ENCODE measurements around the gene MLLT3.

Gene MLLT3

DNA sequence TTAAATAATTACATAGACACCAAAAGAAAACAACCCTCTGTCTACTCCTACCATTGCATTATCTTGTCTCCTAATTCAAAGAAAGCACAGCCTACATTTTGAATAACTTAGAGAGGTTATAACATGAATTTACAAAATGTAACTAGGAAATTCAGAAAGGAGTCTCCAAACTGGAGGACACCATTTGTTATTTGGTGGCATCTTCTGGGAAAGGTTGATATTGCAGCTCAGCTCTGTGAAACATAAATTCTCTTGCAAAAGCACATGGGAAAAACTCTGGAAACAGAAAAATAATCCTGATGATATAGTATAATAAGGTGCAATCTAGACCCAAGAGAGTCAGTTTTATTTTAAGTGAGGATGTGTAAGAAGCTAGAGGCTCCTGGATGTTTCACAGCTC is 215.3 kb downstream of the MLLT3 start:
- DNase-seq: no peak

DNA sequence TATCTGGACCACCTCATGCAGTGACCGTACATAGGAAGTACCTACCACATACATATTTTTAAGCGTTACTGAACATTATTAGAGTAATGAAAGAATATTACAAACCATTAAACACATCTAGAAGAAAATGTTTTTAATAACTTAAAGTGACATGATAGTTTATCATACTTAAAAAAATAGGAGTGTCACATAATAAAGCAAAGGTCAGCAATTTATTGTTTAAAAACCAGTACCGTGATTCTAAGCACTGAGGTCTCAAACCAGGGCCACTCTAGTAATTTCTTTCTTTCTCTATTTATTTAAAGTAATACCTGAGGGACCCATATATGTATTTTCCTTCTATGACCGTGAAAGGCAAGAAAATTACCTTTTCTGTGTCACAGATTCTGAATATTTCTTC is 216.0 kb downstream of the MLLT3 start:
- DNase-seq: no peak

DNA sequence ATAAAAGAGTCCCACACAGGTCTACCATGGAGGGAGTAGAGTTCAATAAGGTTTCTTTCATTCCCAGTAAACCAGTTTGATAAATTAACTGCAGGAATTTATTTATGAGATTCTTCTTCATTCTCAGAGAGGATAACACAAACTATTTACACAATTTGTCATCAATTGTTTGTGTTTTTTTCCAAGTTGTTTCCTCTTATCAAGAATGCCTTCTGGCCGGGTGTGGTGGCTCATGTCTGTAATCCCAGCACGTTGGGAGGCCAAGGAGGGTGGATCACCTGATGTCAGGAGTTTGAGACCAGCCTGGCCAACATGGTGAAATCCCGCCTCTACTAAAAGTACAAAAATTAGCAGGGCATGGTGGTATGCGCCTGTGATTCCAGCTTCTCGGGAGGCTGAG is 216.7 kb downstream of the MLLT3 start:
- DNase-seq: no peak

DNA sequence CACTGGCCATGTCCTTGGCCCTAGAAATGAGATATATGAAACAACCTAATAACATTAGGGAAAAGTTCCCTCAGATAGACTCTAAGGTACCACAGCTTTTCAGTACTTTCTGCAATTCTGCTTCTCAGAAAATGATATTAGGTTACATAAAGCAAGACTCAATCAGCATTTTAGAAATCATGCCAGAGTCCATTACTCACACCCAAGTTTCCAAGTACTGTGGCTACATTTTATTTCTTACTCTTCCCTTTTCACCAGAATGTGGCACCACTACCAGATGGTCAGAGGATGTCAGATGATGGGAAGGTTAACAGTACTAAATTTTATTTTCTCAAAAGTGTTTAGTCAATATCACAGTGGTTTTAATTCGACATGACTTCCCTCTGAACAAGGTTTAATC is 217.2 kb downstream of the MLLT3 start:
- no peak for DNase-seq

DNA sequence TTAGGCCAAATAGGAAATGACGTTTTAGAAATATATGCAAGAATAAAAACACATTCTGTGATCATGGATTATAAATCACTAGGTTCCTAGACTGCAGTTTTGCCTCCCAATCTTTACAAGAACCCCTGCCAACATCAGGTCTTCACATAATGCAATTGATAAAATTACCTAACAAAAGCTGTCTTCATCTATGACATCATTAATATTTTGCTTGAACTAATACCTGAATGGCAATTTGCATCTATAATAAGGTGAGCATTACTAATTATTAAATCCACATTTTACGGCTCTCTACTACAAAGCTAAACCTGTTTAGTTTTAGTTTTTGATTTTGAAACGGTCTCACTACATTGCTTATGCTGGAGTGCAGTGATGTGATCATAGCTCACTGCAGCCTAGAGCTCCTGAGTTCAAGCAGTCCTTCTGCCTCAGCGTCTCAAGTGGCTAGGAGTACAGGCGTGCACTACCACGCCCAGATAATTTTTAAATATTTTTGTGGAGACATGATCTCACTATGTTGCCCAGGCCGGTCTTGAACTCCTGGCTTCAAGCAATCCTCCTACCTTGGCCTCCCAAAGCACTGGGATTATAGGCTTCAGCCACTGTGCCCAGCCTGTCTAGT is 218.0 kb downstream of the MLLT3 start:
- DNase-seq: no peak

DNA sequence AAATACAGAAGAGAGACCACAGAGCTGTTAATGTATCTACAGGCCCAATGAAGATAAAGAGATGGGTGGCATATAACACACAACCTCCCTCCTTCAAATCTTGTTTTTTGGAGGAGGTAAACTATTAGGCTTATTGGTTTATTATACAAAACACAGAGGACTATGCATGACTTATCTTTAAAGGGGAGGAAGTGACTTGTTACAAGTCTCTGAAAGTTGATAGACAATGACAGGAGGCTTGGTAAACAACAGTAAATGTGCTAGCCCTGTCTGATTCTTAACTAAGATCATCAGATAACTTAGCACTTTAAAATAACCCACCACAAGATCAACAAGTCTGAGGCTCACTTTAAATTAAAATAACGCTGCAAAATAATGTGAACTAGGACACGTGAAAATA is 219.0 kb downstream of the MLLT3 start:
- DNase-seq: no peak

DNA sequence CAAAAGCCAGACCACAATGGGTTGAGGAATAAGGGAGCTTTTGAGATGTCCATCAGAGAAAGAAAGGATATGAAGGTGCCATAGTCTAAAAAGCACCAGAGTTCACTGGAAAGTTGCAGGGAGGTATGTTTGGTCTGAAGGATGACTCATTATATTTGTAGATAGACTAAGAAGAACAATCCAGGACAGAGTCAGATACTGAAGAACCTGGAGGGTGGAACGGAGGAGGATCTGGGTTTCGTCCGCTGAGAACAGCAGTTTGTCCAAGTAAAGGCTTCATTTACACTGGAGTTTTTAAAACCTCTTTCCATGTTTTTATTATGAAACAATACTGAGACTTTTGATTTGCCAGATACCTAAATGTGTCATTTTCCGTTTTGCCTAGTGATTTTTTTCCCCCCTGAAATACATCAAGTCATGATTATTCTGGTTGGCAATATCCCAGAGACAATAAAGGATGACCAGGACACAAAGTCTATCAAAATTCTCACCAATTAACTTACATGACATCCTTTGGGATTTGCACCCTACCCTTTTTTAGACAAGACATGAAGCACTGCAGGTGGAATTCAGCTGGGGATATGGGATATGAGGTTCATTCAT is 219.9 kb downstream of the MLLT3 start:
- no peak for DNase-seq

DNA sequence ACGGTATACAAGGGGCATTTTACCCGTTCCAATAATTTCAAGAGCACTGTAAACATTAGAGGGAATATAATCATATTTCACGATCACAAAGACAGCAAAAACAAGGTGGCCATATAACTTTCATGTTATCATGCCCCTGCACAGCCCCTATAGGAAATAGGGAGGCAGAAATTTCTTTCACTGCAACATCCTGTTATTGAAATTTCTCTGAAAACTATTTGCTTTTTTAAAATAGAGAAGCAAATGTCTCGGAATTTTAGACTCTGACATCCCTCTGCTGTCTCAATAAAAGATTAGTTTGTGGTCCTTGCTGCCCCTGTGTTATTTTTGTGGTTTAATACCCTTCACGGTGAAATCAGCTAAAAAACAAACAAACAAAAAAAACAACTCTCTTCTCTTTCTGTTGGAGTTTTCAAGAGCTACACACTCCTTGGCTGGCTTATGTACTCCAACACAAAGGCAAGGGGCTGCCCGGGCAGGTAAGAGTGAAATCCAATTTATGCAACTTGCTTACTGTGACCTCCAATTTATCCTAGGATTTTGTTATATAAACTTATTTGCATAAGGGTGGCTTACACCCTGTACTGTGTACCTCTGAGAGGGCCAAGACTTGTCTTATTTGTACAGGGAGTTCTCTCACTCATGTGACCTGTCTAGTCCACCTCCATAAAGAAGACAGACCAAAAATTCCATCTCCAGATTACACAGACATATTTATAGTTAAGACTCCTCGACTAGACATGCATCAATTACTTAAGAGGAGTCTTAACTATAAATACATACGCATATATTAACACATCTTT is 223.6 kb downstream of the MLLT3 start:
- no peak for DNase-seq

DNA sequence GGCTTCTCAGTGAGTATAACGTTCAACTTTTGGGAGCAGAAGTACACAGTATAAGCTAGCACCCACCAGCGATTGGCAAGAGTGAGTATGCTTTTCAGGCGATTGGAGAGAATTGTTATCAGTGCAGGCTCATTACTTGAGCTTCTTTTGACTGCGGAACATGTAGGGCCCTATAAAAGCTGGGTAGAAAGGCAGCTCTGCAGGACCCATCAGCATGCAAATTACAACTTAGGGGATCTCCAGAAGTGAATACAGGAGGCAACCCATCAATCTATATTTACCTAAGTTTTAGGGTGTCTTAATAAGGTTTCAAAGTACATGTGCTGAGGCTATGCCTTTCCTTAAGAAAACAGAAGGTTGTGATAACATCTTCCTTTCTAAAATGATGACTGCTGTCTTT is 225.0 kb downstream of the MLLT3 start:
- no peak for DNase-seq

DNA sequence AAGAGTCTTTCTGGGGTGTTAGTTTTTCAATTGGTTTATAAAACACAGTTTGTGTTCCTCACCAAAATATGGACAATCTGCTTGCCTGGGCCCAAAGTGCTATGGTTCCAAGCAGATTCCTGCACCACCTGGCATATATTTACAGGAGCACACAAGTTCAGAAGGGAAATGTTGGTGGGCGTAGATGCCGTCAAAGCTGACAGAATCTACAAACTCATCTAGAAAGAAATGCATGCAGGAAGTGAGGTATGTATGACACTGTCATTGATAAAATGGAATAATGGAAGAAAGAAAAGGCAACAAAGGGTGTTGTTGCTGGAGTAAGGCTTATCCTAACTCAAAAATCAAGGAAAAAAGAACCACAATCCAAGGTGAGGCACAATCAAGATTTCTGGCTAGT is 225.8 kb downstream of the MLLT3 start:
- DNase-seq: no peak

DNA sequence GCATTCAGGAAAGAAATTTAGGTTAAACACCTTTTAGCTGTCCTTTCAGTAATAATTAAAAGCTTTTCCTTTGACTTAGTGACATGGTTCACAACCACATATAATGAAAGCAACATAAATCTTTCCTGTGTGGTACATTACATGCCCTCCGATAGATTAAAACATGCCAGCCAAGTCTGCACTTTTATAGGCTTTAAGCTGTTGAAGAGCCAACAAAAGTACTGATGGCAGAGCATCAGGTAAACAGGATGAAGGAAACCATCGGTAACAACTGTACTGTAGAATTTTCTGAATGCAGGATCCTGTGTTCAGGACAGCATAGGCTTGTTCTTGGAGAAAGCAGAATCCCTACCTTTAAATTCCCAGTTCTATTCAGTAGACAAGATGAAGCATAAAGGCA is 226.6 kb downstream of the MLLT3 start:
- peak; percentile 16 for DNase-seq

DNA sequence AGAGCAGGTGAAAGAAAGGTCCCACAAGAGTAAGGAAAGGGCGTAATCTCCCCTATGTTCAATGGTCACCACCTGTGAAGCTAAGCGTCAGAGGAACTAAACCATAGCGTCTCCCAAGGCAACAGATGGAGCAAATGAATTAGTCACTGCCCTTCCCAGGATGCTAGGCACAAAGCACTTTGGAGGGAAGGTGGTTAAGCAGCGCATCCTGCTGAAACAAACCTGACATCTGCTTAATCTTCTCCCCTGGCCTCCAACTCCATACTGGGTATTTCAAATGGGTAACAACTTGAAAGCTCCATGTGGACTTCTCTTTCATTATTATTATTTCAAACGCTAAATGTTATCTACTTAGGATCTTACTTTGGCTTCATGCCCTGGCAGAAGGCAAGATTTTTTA is 227.3 kb downstream of the MLLT3 start:
- no peak for DNase-seq

DNA sequence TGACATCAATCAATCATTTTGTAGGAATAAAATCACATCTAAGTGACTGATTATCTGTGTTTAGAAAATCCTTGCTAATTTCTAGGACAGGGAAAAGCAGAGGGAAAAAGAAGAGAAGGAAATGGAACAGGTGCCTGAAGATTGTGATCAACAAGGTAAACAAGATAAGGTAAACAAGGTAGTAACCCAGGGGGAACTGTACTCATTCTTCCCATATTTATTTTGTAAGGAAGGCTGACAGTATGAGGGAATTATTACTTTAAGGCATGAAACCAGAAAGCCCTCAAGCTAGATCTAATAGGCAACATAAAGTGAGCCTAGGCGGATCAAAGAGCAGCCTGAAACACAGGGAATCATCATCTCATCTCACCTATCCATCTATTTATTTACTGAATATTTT is 231.1 kb downstream of the MLLT3 start:
- DNase-seq: no peak

DNA sequence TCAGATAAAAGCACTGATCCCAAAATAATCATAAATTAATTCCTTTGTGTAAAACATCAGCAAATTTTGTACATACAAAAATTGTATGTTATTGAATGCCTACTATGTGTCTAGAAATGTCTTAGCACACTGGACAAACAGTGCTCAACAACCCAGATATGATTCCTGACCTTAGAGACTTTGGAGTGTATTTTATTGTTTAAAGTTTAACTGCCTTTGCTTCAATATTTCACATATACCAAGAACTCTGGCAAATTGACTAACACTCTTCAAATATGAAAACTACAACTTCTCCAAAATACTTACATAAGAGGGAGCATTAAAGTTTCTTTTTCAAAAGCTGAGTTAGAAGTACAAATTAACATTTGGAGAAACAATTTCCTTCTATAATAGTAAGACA is 231.9 kb downstream of the MLLT3 start:
- DNase-seq: no peak

DNA sequence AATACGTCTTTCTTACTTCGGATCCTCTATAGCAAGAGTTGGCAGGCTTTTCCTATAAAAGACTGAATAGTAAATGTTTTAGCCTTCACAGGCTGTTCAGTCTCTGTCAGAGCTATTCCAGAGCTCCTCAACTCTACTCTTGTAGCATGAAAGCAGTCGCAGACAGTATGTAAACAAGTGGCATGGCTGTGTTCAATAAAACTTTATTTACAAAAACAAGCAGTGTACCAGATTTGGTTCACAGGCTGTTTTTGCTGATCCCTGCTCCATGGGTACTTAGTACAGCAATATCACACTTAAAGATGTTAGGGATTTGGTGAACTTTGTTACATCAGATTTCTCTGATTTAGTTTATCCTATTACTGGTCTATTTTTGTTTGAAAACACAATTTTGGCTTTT is 235.2 kb downstream of the MLLT3 start:
- no peak for DNase-seq

DNA sequence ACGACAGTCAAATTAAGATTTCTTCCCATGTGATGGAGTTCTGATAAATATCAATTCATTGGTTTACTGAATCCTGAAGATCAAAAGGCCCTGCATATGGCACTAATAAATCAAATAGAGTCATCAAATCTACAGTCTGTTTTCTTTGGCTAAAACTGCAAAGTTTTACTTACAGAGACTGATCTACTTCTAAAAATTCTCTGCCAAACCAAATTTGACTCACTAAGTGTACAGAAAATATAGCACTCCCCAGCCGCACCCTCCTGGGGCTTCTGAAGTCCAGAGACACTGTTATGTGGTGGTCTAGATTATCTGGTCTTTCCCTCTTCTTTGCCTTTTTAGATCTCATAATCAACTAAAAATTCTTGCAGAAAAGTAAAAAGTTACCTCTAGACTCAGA is 237.7 kb downstream of the MLLT3 start:
- no peak for DNase-seq

DNA sequence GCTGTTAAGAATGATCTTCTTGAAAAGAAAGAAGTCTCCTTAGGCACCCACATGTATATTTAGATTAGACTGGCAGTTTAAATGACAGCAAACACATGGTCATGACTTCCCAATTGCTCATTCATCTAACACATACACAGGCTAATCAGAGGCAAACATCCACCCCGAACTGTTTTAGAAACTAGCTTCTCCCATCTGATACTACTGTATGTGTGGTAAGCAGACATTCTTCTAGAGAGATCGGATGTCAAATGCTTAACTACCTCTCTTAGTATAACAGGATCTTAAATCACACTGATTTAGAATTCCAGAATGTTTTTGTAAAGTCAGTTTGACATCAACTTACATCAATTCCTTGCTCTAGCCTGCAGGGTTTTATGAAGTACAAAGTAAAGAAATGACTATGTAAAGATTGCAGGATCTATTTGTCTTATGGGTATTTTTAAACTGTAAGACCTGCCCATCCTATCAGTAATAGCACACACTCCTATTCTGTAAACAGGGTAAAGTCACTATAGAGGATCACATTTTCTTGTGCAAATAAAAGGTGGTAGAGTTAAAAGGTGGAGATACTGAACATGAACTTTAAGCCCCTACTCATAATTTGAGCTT is 239.7 kb downstream of the MLLT3 start:
- no peak for DNase-seq

DNA sequence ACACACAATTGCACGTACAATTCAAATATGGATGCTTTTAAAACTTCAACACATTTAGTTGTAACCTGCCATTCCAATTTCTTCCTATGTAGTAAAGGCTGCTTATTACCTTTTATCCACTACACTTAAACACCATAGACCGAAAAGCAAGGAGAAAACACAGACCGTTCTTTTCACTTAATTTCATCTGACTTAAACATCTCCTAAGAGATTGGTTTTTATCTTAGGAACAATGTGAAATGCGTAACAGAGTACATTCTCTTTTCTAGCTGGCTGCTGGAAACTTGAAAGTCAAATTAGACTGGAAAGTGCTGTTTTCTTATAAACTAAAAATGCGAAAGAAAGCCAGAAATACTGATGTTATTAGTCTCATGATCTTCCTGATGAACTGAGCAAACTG is 241.8 kb downstream of the MLLT3 start:
- DNase-seq: no peak

DNA sequence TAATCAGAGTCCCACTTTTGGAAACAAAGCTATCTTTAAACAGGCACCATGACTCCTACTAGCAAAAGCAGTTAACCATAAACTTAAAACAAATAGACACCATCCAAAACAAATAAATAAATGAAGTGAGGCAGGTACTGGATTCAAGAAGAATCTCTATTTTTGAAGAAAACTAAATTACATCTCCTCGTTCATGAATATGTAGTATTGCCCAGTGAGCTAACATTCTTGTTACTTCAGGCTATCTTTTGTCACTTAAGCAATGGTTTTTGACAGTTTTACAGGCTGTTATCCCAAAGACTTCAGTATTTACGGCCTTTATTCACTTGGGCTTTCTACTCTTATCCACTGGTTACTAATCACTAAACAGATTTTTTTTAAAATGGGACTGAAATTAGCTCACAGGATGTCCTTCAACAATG is 242.5 kb downstream of the MLLT3 start:
- no peak for DNase-seq

DNA sequence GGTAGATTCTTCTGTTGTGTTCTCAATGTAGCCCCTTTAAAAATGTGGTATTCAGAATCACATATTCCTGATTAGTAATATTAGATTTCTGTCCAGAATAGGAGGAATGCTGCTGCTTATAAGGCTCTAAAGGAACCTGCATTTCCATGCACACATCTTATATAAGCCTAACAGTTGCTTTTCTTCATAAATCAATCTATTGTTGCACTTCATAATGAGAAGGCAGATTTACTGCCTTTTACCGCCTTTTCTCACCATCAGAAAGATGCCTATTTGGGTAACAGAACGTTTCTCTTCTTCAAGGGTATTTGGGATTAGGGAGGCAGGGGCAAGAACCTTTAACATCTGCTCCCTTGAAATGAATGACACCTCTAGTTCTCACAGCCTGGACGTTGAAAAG is 243.4 kb downstream of the MLLT3 start:
- no peak for DNase-seq

DNA sequence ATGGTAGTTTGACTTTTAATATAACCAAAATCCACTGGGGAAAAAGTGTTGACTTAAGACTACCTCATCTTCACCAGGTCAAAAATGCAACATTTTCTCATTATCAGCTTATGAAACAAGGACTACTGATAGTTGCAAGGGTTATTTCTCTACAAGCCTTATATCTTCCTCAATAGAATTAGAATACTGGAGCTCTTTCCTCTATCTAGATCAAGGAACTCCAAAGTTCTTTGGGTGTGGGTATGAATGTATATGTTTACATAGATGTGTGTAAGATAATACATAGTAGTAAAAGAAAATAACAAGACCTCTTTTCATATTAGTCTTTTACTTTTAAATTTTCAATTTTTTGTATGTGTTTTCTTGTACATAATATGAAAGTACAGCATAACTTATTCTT is 244.5 kb downstream of the MLLT3 start:
- DNase-seq: no peak

DNA sequence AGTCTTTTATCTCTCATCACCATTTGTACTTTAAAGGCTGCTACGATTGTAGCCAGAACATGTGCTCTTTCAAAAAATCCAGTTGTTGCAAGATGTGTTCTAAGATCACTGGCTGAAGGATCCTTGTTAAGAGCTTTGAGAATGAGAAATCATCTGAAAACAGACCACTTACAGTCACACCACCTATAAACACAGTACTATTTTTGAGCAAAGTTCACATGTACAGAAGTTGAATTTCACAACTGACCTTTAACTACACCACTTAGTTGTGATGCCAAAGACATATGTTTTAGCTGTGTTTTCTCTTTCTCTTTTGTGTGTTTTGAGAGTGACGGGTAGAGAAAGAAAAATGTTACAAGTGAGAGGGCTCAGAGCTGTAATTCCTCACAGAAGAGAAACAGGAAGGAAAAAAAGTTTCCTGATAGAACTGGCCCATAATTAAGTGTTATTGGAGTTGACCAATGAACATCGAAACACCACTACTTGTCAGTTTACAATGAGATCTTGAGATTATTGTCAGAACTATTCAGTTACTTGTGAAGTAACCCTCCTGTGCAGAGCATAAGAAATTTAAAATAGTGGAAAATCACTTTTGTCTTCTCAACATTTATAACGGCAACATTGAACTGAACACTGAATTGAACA is 245.4 kb downstream of the MLLT3 start:
- no peak for DNase-seq

DNA sequence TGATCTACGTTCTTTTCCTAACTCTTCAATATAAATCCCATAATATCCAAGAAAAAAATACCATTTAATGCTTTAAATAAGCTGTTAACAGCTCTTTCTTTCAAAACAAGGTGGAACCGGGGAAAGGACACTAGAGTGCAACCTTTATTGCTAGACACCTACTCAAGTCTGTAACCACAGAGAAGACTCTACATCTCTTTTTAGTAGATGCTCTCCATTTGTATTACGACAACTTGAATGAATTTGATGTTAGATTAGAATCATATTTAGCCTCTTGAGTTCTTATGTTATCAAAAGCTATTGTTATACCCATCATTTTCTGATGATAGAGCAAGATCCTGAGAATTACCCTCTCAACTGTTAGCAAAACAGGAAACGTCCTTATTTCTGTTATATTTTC is 246.3 kb downstream of the MLLT3 start:
- no peak for DNase-seq

DNA sequence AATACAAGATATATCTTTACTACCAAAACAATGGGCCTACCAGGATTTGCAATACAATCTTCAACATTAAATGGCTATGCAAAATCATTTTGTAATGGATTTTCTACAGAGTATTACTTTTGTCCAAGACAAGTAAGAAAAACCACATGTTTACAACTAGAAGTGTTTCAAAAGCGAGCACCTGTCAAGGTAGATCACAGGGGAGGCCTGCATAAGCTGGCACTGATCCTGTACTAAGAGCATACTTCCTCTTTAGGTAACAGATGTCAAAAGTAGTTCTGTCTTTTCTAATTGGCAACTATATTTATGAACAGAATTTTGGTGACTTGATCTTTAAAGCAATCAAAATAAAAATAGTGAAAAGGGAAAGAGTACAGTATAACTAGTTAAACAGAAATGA is 249.0 kb downstream of the MLLT3 start:
- DNase-seq: no peak
